ENCODE measurements around the gene ITGB3. TPM values are rescaled to one million over a fixed set of nuclear protein-coding genes. Genes with fewer than 3 reads are reported as not detected.
A peak's percentile ranks its signal among the peaks of the same experiment; 100 is the strongest.

The ITGB3 gene
- total and polyA plus RNA-seq, 10 of the 15 experiments (the other 5 are each of a cell fraction or from before 2014, with no cell fraction given) = 0.69 to 22.8 (median 13.6) TPM

- H3K4me1 ChIP-seq (ENCODE audit: control insufficient read depth, insufficient read depth, low read length) = peaks cover 70% of the 10 kb centered on the region
- TF ChIP-seq ZNF217 (IDR thresholded peaks at IDR 0.05) = no peak
- peak; percentile 46; the same call in 1 of the 2 replicates for TF ChIP-seq POLR2AphosphoS5 (IDR thresholded peaks at IDR 0.05; ENCODE audit: low read length)
- no peak for TF ChIP-seq ZBTB11 (CRISPR knock-in tag; IDR thresholded peaks at IDR 0.05)
- no peak for TF ChIP-seq POLR2AphosphoS2 (IDR thresholded peaks at IDR 0.05; ENCODE audit: low read depth, low read length)
- TF ChIP-seq HCFC1 (IDR thresholded peaks at IDR 0.05; ENCODE audit: low read length) = no peak
- TF ChIP-seq ATF2 (IDR thresholded peaks at IDR 0.05; ENCODE audit: low read length) = peak; percentile 75; the same call in 1 of the 2 replicates
- no peak for TF ChIP-seq MYC (IDR thresholded peaks at IDR 0.05; ENCODE audit: insufficient read depth, insufficient read length, insufficient replicate concordance, low read length, severe bottlenecking)
- no peak for TF ChIP-seq TBL1XR1 (IDR thresholded peaks at IDR 0.05; ENCODE audit: low read depth, low read length)
- TF ChIP-seq PML (IDR thresholded peaks at IDR 0.05; ENCODE audit: low read length) = no peak
- TF ChIP-seq SREBF1 (IDR thresholded peaks at IDR 0.05; ENCODE audit: low read length) = no peak
- no peak for TF ChIP-seq FOXK2 (IDR thresholded peaks at IDR 0.05)
- TF ChIP-seq YBX1 (IDR thresholded peaks at IDR 0.05) = no peak
- no peak for TF ChIP-seq STAT1 (conservative IDR thresholded peaks at IDR 0.05)
- TF ChIP-seq ZNF687 (IDR thresholded peaks at IDR 0.05) = no peak; the same call in 1 of the 2 replicates
- no peak for TF ChIP-seq NRF1 (conservative IDR thresholded peaks at IDR 0.05; ENCODE audit: low read depth, low read length)
These were observed 48.8 kb upstream of the ITGB3 start for GRCh38 chr17:47204722-47205418.

More at GRCh38 chr17:47204722-47205418, 48.8 kb upstream of the ITGB3 start:
- Histone ChIP-seq H3K9me3 (replicated peaks; ENCODE audit: control insufficient read depth, insufficient read depth, low read length) (no peaks in the 10 kb centered on the region), H4K20me1 (ENCODE audit: control insufficient read depth, insufficient read depth) (no peaks in the 10 kb centered on the region), H3K79me2 (ENCODE audit: control insufficient read depth, insufficient read depth, low read length) (no peaks in the 10 kb centered on the region), H3K4me3 (peak overlapping the region; percentile 2; the same call in 1 of the 2 replicates), H2AFZ (ENCODE audit: control insufficient read depth, low read depth, low read length) (peak overlapping the region; percentile 48), H3K27ac (ENCODE audit: control insufficient read depth, insufficient read depth) (peak overlapping the region; percentile 68), H3K4me2 (ENCODE audit: control insufficient read depth, insufficient read depth) (peak overlapping the region; percentile 85), H3K9ac (ENCODE audit: control insufficient read depth, insufficient read depth, low read length) (peak overlapping the region; percentile 62), H3K36me3 (ENCODE audit: control insufficient read depth in 2 of 2, insufficient read depth in 2 of 2, low read length in 1 of 2) (no peaks in the 10 kb centered on the region), H3K27me3 (replicated peaks in 1 of 2; ENCODE audit: control insufficient read depth in 2 of 2, insufficient read depth in 2 of 2, low read length in 1 of 2) (no peaks in the 10 kb centered on the region)
- FAIRE-seq (peak; percentile 78), DNase-seq (ENCODE audit: low read depth, low spot score) (peak; percentile 77), ATAC-seq (peak; percentile 82)
- BruUV-seq (replicated peaks) = TSS peak; percentile 78
- WGBS (ENCODE audit: insufficient coverage, insufficient replicate concordance, low lambda C conversion rate, missing lambda C conversion rate) = 0% methylated on average over 5 of the region's 6 CpGs
- in situ Hi-C loops (cut with MboI) = no loop called here
- POLR2A ChIA-PET = interaction anchor here (0.6 to 4.4 kb wide), 7 partner anchors 11 to 445 kb away, joined by 3 to 46 read pairs (median 3); partner anchors contain the start of genes CDC27 and KPNB1
- CTCF ChIA-PET = interaction anchor here (1.1 to 5.9 kb wide), 7 partner anchors 8 to 111 kb away, joined by 3 to 40 read pairs (median 12); partner anchors contain the start of gene CDC27
- RAD21 ChIA-PET (ENCODE audit: unreplicated experiment) = interaction anchor here (1.0 to 4.2 kb wide), 9 partner anchors 15 to 111 kb away, joined by 3 to 21 read pairs (median 7); partner anchors contain the start of gene CDC27
- intact Hi-C loops (cut with micrococcal nuclease; ENCODE audit: unreplicated experiment) = loop anchor here (2.0 kb wide), 1 partner anchor 16 kb away; the partner anchor contains the start of gene CDC27
- SMC1A ChIA-PET (ENCODE audit: uncharacterized antibody, unreplicated experiment) = interaction anchor here (1.0 to 9.3 kb wide), 10 partner anchors 10 to 119 kb away, joined by 4 to 79 read pairs (median 16); partner anchors contain the start of genes CDC27 and EFCAB13
